Activated CD4-positive, alpha-beta T cell treated with anti-CD3 and anti-CD28 coated beads, Interleukin-2, amount 50 U/mL, for 48 hours (primary cell): ENCODE data around the gene KDM5A.
"Not testable (repeated sequence)": the region's sequence is repeated elsewhere in the genome, so short reads cannot be mapped to it uniquely, and the experiment has no call there.

Source experiments
- DNase-seq, 2 experiments: peaks; one replicate each; pipeline ENCODE4 v3.0.0-alpha.2; 2020

KDM5A gene

GRCh38 chr12:332581-333205, 56.4 kb downstream of the KDM5A start:
- DNase-seq: no peak

DNA sequence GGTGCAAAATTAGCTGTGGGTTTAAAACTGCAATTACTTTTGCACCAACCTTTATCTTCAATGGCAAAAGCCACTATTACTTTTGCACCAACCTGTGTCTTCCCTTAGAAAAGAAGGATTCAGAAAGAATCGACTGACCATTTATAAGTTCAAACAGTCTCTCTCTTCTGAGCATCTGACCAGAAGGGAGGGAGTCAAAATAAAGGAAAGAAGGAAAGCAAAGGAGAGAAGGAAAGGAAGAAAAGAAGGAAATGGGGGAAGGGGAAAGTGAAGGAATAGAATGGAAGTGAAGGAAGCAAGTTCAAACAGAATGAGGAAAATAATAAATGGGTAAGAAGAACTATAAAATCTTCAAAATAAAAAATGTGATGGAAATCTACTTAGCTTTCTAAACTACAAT, 57.8 kb downstream of the KDM5A start:
- DNase-seq: no peak

DNA sequence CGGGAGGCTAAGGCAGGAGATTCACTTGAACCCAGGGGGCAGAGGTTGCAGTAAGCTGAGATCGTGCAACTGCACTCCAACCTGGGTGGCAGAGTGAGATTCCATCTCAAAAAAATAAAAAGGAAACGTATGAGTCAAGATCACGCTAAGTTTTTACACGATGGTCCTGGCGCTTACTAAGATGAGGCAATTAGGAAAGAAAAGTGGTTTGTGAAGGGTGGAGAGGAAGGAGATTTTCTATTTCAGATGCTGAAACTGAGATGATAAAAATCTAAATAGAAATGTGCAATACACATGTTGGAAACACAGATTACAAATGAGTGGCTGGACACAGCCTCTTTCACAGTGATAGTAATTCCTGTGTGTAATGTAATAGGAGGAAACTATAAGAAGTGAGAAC, 63.2 kb downstream of the KDM5A start:
- no peak for DNase-seq

DNA sequence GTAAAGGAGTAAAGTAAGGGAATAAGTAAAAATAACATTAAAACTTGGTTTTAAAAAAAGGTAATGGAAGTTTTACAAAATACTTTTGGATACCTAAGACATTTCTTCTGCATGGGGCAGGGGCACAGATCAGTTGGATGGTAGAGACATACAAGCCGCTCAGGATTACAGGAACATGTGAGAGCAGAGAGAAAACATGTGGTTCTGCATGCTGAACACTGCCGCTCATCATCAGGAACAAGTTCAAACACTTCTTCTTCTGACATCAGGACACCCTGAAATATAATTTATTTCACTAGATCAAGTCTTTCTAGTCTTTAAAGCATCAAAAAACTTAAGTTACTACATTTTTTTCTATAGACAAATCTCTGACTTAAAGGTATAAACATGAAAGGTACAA, 65.6 kb downstream of the KDM5A start:
- no peak for DNase-seq

- no peak for DNase-seq
Observed at GRCh38 chr12:321606-322326, 67.4 kb downstream of the KDM5A start.

DNA sequence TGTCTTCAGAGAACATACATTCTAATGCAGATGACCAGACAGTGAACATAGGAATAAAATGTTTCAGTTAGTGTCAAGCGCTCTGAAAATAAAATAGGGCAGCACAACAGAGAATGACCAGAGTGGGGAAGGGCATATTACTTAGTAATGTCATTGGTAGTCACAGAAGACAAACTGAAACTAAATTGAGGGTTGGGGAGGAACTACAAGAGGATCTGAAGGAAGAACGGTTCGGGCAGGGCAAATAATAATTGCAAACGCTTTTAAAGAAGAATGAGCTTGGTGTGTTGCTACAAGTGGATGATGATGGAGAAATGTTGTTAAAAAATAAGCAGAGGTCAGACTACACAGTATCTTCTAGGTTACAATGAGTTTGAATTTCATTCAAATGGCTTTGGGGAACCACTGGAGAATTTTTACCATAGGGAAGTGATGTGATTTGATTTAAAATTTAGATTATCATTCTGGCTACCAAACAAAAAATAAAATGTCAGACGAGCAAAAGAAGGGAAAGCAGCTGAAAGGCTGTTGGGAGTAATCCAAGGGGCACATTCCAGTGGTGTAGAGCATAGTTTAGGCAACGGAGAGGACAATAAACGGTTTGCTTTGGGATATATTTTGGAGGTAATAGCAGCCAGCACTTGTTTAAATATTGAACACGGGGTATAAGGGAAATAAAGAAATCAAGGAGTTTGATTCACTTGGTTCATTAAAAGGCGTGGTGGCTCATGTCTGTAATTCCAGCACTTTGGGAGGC, 70.2 kb downstream of the KDM5A start:
- no peak for DNase-seq

GRCh38 chr12:308511-308910, 80.6 kb downstream of the KDM5A start:
- no peak for DNase-seq

DNA sequence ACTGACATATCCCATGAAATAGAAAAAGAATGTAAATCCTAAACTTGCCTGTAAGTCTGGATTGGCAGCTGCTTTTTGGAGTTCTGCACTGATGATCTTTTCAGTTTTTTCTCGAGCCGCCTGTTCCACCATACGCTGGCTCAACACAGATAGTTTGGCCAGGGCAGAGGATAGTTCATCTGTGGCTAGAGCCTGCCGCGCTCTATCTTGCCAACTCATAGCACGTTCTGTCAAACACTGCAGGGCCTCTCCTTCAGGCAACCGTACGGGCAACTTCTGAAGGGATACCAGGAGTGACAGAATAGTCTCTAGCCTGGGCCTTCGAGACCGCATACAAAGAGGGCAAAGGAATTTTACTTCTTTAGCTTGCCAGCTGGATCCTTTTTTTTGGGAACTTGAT, 81.7 kb downstream of the KDM5A start:
- no peak for DNase-seq

- no peak for DNase-seq
Observed at GRCh38 chr12:304805-305204, 84.3 kb downstream of the KDM5A start.

- DNase-seq: not testable (repeated sequence)
Observed at GRCh38 chr12:302766-303165, 86.4 kb downstream of the KDM5A start.

GRCh38 chr12:300166-300565, 89.0 kb downstream of the KDM5A start:
- DNase-seq: not testable (repeated sequence)

DNA sequence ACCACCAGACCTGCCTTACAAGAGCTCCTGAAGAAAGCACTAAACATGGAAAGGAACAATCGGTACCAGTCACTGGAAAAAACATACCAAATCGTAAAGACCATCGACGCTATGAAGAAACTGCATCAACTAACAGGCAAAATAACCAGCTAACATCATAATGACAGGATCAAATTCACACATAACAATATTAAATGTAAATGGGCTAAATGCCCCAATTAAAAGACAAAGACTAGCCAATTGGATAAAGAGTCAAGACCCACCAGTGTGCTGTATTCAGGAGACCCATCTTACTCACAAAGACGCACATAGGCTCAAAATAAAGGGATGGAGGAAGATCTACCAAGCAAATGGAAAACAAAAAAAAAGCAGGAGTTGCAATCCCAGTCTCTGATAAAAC, 89.6 kb downstream of the KDM5A start:
- DNase-seq: not testable (repeated sequence)

DNA sequence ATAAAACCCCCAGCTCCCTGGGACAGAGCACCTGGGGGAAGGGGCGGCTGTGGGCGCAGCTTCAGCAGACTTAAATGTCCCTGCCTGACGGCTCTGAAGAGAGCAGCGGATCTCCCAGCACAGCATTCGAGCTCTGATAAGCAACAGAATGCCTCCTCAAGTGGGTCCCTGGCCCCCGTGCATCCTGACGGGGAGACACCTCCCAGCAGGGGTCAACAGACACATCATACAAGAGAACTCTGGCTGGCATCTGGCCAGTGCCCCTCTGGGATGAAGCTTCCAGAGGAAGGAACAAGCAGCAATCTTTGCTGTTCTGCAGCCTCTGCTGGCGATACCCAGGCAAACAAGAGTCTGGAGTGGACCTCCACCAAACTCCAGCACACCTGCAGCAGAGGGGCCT, 91.1 kb downstream of the KDM5A start:
- not testable (repeated sequence) for DNase-seq

GRCh38 chr12:295132-295531, 94.0 kb downstream of the KDM5A start:
- DNase-seq: no peak

DNA sequence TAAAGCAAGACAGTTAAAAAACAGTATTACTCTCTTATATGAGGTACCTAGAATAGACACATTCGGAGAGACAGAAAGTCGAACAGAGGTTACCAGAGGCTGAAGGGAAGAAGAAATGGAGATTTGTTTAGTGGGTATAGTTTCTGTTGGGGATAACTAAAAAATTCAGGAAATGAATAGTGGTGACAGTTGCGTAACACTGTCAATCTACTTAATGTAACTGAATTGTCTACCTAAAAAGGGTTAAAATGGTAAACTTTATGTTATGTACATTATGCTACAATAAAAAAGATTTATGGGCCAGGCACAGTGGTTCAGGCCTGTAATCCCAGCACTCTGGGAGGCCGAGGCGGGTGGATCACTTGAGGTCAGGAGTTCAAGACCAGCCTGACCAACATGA, 95.9 kb downstream of the KDM5A start:
- DNase-seq: no peak

- no peak for DNase-seq
Observed at GRCh38 chr12:292186-292585, 96.9 kb downstream of the KDM5A start.

- DNase-seq: no peak
Observed at GRCh38 chr12:291153-291723, 97.9 kb downstream of the KDM5A start.

DNA sequence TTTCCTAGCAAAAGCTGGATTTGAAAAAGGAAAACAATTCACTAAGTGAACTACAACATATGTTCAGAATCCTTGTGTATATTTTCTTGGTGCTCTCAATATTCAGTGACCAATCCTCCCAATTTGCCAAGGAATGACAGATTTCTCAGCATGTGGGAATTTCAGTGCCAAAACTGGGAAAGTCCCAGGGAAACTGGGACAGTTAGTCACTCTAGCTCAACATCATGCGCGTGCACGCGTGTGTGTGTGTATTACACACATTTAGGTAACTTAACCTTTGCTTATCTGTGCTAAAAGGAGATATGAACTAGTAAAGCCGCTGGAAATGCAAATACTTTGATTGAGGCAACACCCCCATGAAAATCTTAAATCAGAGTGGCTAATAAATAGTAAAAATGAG, 100.4 kb downstream of the KDM5A start:
- DNase-seq: no peak

DNA sequence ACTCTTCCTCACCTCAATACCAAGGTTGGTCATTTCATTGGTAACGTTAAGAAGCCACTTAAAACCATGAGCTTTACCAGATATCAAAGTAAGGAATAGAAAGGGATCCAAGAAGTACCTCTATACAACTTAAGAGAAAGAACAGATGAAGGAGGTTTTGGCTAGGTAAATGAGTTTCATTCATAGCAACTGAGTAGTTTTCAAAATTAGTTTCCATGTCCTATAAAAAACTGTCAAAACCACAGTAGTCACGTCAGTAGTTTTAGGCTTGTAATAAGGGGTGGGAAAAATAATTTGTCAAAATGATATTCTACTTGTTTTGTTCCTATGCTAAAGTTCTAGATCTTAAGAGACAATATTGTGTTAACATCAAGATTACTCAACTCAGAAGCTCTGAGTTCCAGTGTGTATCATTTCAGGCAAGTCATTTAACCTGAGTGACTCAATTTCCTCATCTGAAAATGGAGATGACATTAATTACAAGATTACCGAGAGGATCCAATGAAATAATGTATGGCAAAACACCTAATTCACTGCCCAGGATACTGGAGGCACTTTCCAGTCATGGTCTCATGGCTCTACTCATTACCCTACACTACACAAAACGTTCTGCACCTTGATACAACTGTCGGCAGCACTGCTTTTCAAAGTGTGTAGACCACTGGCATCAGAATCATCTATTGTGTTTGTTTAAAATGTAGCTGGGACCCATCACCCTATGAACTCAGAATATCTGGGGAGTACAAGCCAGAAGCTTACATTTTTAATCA, 102.4 kb downstream of the KDM5A start:
- DNase-seq: no peak

GRCh38 chr12:278046-278445, 111.1 kb downstream of the KDM5A start:
- DNase-seq: no peak

GRCh38 chr12:275812-276211, 113.3 kb downstream of the KDM5A start:
- DNase-seq: no peak

GRCh38 chr12:273382-273781, 115.7 kb downstream of the KDM5A start:
- no peak for DNase-seq

GRCh38 chr12:272942-273341, 116.2 kb downstream of the KDM5A start:
- no peak for DNase-seq
